Mesodermal cell (in vitro differentiated cells): ENCODE results near the gene PLCL1.
"Not testable (repeated sequence)": the region's sequence is repeated elsewhere in the genome, so short reads cannot be mapped to it uniquely, and the experiment has no call there.

ENCODE experiments used
- H3K27ac ChIP-seq: 2 replicates; pipeline ENCODE4 v1.7.0; 2013; ENCODE audit warnings: mild to moderate bottlenecking, low read depth, low read length, moderate library complexity; ENCODE audit not compliant: severe bottlenecking
- H3K36me3 ChIP-seq: 2 replicates; pipeline ENCODE4 v1.7.1; 2013; ENCODE audit warnings: mild to moderate bottlenecking, low read length, moderate library complexity; ENCODE audit not compliant: control insufficient read depth, insufficient read depth
- H3K4me1 ChIP-seq: one replicate; pipeline ENCODE4 v1.7.1; 2013; ENCODE audit warnings: mild to moderate bottlenecking, low read length; ENCODE audit not compliant: insufficient read depth, control insufficient read depth, poor library complexity, severe bottlenecking
- H3K4me3 ChIP-seq: 2 replicates; pipeline ENCODE4 v1.7.0; 2013; ENCODE audit warnings: low read length, control low read depth, mild to moderate bottlenecking; ENCODE audit not compliant: insufficient read depth, poor library complexity, severe bottlenecking; ENCODE audit errors: extremely low read depth
- H3K9me3 ChIP-seq: 2 replicates; pipeline ENCODE4 v1.7.1; 2013; ENCODE audit warnings: mild to moderate bottlenecking, low read length, moderate library complexity; ENCODE audit not compliant: control insufficient read depth
- WGBS, 2 experiments: methylation state at CpG; one replicate each; pipeline ENCODE4 v1.1.5; 2013; ENCODE audit warnings: missing lambda C conversion rate in 2 of 2; ENCODE audit not compliant: insufficient coverage in 2 of 2; 5-methylcytosine and 5-hydroxymethylcytosine counted together

PLCL1 gene

DNA sequence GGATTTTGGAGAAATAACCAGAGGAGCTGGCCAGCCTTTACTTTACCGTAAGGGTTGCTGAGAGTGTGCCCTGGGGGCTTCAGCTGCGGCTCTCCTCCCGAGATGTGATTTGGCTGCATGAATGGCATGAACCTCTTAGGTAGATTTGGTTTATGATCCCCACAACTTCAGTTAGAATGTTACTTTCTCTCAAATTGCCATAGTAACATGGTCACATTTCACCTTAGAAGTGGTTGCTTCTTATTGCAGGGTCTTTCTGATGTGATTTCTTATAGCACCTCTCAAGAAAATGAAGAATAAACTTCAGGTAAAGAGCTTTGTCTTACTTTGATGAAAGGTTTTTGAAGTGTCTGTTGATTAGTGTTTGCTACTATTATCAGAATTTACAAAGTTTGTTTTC, 5.6 kb downstream of the PLCL1 start:
- Histone ChIP-seq H3K4me1 (peaks cover 7% of the 10 kb centered on the region), H3K9me3 (no peaks in the 10 kb centered on the region), H3K36me3 (no peaks in the 10 kb centered on the region), H3K27ac (no peak overlapping the region), H3K4me3 (no peak overlapping the region)
- 89% methylated on average over 1 of the region's 3 CpGs; no CpG with 5 or more reads in 1 of the 2 experiments for WGBS, 2 experiments

DNA sequence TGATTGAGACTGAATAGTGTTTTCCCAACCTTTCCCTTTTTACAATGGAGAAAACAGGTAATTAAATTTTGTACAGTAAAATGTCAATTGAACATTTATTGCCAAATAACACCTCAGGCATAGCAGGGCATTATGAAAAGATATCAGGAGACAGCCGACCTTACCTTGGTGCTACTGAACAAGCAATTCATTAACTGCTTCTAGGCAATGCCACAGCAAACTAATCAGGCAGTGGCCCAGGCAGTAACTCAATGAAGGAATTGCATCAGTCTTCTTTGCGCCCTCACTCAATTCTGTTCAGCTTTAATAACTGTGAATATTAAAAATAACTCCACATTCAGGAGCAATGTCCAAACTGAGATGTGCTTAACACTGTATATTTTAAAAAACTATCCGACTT, 6.1 kb downstream of the PLCL1 start:
- no peak overlapping the region for H3K4me3 ChIP-seq
- 82 to 90% methylated on average over 1 of the region's 3 CpGs for WGBS, 2 experiments

DNA sequence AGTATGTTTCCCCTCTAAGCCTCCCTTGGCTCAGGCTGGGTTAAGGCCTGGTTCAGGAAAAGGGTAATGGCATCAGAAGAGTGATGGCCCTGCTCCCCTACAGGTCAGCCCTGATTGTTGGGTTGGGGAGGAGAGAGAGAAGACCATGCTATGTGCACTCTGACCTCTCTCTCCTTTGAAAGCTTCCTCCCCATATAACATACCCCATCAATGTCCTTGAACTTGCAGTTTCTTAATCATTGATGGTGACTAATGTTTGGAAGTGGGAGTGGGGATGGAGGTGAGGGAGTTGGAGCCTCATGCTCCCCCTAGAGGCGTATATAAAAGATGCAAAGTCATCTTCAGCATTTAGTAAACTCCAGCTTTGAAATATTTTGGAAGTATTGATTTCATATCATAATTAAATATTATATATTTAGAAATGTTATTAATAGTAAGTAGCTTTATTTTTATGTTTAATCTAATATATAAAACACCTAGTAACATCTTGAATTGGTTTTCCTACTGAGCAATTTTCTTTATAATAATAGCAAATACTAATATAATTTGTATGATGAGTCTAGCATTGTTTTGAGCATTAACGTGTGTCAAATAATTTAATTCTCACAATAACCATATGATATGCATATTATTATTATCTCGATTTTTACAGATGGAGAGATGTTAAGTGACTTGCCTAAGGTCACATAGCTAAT, 8.8 kb downstream of the PLCL1 start:
- Histone ChIP-seq H3K4me1 (peaks cover 7% of the 10 kb centered on the region), H3K27ac (no peak overlapping the region)
- WGBS, 2 experiments = no CpG with 5 or more reads among the region's 3 CpGs

More for the DNA sequence above, 6.1 kb downstream of the PLCL1 start:
- H3K9me3 ChIP-seq = no peaks in the 10 kb centered on the region
- no peaks in the 10 kb centered on the region for H3K36me3 ChIP-seq
- peaks cover 7% of the 10 kb centered on the region for H3K4me1 ChIP-seq
- H3K27ac ChIP-seq = no peak overlapping the region

DNA sequence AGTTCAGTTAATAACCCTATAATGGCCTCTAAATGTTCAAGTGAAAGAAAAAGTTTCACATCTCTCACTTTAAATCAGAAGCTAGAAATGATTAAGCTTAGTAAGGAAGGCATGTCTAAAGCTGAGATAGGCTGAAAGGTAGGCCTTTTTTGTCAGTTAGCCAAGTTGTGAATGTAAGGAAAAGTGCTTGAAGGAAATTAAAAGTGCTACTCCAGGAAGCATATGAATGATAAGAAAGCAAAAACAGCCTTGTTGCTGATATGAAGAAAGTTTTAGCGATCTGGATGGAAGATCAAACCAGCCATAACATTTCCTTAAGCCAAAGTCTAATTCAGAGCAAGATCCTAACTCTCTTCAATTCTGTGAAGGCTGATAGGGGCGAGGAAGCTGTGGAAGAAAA, 10.1 kb downstream of the PLCL1 start:
- WGBS, 2 experiments = no CpG with 5 or more reads among the region's 2 CpGs
- Histone ChIP-seq H3K36me3 (no peaks in the 10 kb centered on the region), H3K4me3 (no peak overlapping the region), H3K4me1 (peaks cover 1% of the 10 kb centered on the region), H3K9me3 (no peaks in the 10 kb centered on the region), H3K27ac (no peak overlapping the region)

More for the DNA sequence above, 8.8 kb downstream of the PLCL1 start:
- Histone ChIP-seq H3K36me3 (no peaks in the 10 kb centered on the region), H3K9me3 (no peaks in the 10 kb centered on the region), H3K4me3 (no peak overlapping the region)

DNA sequence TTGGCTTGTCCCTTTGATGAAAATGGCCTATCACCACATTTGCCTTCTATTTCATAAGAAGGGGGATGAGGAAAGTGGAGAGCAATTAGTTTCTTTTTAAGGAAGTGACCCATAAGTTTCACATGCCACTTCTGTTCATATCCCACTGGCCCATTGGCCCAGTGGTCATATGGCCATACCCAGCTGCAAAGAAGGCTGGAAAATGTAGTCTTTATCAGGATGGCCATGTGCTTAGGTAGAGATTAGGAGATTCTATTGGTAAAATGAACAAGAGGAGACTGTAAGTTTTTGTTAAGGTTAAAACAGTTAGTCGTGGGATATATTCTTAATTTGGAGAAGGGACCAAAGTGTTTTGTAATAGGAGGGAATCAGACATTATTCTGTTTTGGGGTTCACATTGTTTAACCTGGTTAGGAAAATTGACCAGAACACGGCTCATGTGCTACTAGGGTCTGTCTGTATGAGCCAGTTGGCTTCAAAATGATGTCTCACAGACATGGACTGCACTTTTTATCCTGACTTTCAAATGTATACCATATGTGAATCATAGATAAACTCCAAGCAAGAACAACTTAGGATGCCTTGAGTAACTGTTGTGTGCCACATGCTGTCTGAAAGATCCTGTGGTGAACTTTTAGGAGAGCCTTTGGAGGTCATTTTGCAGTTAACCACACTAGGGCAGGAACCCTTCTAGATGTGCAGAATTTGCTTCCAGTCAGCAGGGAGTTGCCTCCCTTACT, 17.3 kb downstream of the PLCL1 start:
- H3K4me3 ChIP-seq = no peak overlapping the region
- H3K4me1 ChIP-seq = no peaks in the 10 kb centered on the region
- H3K9me3 ChIP-seq = no peaks in the 10 kb centered on the region
- H3K27ac ChIP-seq = no peak overlapping the region
- no peaks in the 10 kb centered on the region for H3K36me3 ChIP-seq
- WGBS, 2 experiments = 91 to 100% methylated on average over 1 of the region's 2 CpGs

DNA sequence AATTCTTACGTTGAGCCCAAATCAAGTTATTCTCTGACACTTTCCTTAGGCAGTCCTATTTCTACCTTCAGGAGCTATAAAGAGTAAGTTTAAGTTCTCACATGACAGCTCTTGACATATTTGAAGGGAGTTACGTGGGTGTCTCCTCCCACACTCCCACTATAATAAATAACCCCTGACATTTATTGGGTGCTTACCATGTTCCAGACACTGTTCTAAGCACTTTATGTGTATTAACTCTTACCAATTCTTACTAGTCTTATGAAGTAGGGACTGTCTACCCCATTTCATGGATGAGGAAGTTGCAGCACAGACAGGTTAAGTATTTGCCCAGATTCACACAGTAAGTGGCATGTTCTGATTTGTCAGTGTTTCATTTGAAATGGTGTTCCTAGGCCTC, 17.9 kb downstream of the PLCL1 start:
- 83% methylated on average over 1 of the region's 2 CpGs; no CpG with 5 or more reads in 1 of the 2 experiments for WGBS, 2 experiments
- H3K36me3 ChIP-seq = no peaks in the 10 kb centered on the region

DNA sequence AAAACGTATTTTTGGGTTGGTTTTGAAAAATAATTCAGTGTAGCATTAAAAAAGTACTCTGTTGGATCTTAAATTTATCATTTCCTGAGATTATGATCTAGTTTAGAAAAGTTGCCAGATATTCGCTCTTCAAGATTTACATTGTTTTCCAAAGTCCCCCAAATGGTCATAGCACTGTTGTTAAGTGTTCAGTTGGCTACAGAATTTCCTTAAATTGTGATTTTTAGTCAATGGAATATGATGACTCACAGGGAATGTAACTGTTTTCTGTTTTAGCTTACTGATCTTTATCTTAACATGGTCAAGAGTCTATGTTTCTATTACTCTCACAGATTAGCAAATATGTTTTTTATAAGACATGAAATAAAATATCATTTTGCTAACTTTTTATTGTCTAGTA, 23.2 kb downstream of the PLCL1 start:
- Histone ChIP-seq H3K27ac (no peak overlapping the region), H3K36me3 (no peaks in the 10 kb centered on the region), H3K4me1 (no peaks in the 10 kb centered on the region), H3K4me3 (no peak overlapping the region), H3K9me3 (no peaks in the 10 kb centered on the region)
- WGBS, 2 experiments = 100% methylated on average over 1 of the region's 2 CpGs

More for the DNA sequence above, 17.9 kb downstream of the PLCL1 start:
- no peak overlapping the region for H3K27ac ChIP-seq
- no peak overlapping the region for H3K4me3 ChIP-seq
- no peaks in the 10 kb centered on the region for H3K4me1 ChIP-seq
- no peaks in the 10 kb centered on the region for H3K9me3 ChIP-seq

DNA sequence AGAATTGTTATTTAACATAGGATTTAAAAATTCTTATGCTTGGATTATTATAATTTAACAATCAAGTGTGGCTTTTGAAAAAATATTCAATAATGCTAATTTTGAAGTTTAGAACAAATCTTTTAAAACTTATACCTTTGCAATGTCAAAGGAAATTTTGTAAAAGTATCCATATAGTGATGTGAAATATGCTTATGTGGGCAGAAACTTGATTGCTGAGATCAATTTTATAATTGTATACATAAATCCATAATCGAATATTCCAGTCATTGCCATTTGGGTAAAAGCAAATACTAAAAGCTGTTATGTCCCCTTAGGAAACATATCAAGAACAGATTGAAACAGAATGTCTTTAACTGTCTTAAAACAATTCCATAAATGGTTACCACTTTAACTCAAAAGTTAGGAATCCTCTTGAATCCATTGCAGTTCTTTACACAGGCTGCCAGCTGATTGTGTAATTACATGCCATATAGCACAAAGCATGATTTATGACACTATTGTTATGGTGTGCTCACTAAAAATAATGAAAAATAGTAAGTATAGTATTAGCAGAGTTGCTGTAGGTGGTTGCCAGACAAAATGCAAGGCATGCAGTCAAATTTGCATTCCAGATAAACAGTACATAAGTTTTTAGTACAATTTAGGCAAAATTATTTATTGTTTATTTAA, 24.2 kb downstream of the PLCL1 start:
- 80% methylated on average over 1 of the region's 1 CpG; no CpG with 5 or more reads in 1 of the 2 experiments for WGBS, 2 experiments
- Histone ChIP-seq H3K4me1 (no peaks in the 10 kb centered on the region), H3K9me3 (no peaks in the 10 kb centered on the region), H3K36me3 (no peaks in the 10 kb centered on the region), H3K27ac (no peak overlapping the region), H3K4me3 (no peak overlapping the region)

DNA sequence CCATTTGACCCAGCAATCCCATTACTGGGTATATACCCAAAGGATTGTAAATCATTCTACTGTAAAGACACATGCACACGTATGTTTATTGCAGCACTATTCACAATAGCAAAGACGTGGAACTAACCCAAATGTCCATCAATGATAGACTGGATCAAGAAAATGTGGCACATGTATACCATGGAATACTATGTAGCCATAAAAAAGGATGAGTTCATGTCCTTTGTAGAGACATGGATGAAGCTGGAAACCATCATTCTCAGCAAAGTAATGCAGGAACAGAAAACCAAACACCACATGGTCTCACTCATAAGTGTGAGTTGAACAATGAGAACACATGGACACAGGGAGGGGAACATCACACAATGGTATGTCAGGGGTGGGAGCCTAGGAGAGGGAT, 30.4 kb downstream of the PLCL1 start:
- H3K4me3 ChIP-seq, H3K9me3 ChIP-seq, H3K4me1 ChIP-seq, H3K36me3 ChIP-seq, H3K27ac ChIP-seq: not testable (repeated sequence)
- 100% methylated on average over 1 of the region's 2 CpGs; no CpG with 5 or more reads in 1 of the 2 experiments for WGBS, 2 experiments

DNA sequence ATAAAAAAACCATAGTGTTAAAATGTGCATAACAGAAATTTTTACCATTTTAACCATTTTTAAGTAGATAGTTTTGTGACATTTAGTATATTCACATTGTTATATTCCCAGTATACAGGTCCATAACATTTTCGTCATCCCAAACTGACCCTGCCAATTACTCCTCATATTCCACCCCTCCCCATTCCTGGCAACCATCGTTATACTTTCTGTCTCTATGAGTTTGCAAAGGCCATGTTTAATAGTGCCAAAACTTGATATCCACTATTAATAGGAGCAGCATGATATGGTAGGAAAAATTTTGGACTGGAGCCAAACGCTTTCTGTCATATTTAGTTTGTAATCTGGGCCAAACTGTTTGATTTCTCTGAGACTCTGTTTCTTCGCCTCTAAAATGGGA, 30.9 kb downstream of the PLCL1 start:
- 100% methylated on average over 1 to 2 of the region's 4 CpGs for WGBS, 2 experiments
- H3K4me1 ChIP-seq = no peaks in the 10 kb centered on the region

More for the DNA sequence above, 30.9 kb downstream of the PLCL1 start:
- Histone ChIP-seq H3K9me3 (no peaks in the 10 kb centered on the region), H3K4me3 (no peak overlapping the region), H3K36me3 (no peaks in the 10 kb centered on the region), H3K27ac (no peak overlapping the region)
